Measurements from ENCODE around the gene MBNL1. TPM values are rescaled to one million over a fixed set of nuclear protein-coding genes. Genes with fewer than 3 reads are reported as not detected.
"Not testable (repeated sequence)": the region's sequence is repeated elsewhere in the genome, so short reads cannot be mapped to it uniquely, and the experiment has no call there.

Gene MBNL1
- total RNA-seq, 1 experiment from 2014 or later = 11.1 TPM

DNA sequence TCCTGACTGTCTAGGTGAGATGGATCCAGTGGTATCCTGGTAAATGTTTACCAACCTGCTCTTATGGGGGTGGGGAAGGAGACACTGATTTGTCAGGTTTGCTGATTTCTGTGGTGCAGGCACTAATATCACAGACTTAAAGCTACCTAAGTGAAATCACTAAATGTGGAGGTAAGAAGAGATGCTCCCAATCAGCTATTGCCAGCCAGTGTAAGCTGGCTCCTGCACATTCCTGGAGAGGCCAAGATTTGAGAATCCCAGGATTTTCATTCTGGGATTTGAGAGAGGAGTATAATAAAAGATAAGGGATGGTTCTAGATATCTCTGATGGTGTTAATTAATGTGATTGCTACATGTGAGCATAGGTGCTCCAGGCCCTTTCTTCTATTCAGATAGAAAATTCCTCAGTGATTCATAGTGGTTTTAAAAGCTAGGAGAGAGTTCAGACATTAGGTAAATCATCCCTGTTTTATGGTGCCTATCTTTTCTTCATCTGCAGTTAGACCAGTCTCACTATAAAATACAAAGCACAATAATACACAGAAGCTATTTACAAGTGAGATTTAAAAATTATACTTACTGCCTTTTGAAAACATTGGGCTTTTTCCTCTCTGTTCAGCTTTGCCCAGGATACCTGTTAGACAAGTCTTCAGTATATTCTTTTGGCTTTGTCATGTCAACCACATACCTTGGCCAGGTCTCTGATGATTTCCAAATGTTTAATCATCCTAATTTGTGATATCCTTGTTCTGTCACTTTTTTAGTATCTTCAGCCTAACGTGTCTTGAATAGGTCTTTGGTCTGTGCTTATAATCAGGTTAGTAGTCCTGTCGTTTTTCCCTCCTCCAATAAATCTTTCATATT is 90.9 kb downstream of the MBNL1 start:
- H3K27me3 ChIP-seq (ENCODE audit: control insufficient read depth, insufficient read depth, low read length) = no peaks in the 10 kb centered on the region
- H3K4me3 ChIP-seq (ENCODE audit: insufficient read depth, low read depth, low read length) = no peak overlapping the region
- no peak for DNase-seq
- no peaks in the 10 kb centered on the region for H3K36me3 ChIP-seq (replicated peaks; ENCODE audit: control insufficient read depth, insufficient read depth, low read length)

DNA sequence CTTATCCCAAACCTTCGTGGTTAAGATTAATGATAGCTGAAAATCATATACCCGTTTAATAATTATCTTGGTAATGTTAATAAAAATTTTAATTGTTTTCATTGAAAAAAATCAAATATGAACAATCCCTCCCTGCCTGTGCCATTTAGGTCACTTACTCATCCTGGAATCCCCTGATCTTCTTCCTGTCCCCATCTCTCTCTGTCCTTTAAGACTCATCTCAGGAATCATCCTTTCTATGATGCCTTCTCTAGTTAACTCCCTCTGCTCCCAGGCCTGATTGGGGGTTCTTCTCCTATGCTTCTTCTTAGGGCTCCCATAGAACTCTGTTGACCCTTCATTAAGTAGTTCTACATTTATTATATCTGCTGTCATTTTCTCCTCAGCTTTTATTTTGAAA is 91.6 kb downstream of the MBNL1 start:
- no peaks in the 10 kb centered on the region for H3K27me3 ChIP-seq (ENCODE audit: control insufficient read depth, insufficient read depth, low read length)
- no peak for DNase-seq
- H3K36me3 ChIP-seq (replicated peaks; ENCODE audit: control insufficient read depth, insufficient read depth, low read length) = no peaks in the 10 kb centered on the region
- no peak overlapping the region for H3K4me3 ChIP-seq (ENCODE audit: insufficient read depth, low read depth, low read length)

- no peak for DNase-seq
- Histone ChIP-seq H3K36me3 (replicated peaks; ENCODE audit: control insufficient read depth, insufficient read depth, low read length) (no peaks in the 10 kb centered on the region), H3K27me3 (ENCODE audit: control insufficient read depth, insufficient read depth, low read length) (no peaks in the 10 kb centered on the region), H3K4me3 (ENCODE audit: insufficient read depth, low read depth, low read length) (no peak overlapping the region)
Observed at GRCh38 chr3:152360966-152361365, 92.2 kb downstream of the MBNL1 start.

DNA sequence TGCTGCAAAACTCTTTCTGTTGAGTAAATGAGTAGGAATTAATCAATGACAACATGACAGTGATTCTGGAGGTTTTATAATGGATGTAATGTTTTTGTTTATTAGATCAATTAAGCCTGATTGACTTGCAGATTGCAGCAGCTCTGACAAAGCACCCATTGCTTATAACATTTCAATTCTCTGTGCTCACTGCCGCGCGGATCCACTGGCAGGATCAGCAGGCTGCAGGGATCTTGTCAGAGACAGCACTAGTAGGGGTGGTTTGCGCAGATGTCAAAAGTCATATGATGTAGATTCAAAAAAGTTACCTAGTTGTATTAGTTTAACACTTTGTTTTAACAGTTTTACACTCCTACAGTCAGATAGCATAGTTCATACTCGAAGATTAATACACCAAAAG is 93.4 kb downstream of the MBNL1 start:
- Histone ChIP-seq H3K27me3 (ENCODE audit: control insufficient read depth, insufficient read depth, low read length) (no peaks in the 10 kb centered on the region), H3K36me3 (replicated peaks; ENCODE audit: control insufficient read depth, insufficient read depth, low read length) (no peaks in the 10 kb centered on the region), H3K4me3 (ENCODE audit: insufficient read depth, low read depth, low read length) (no peak overlapping the region)
- no peak for DNase-seq

- DNase-seq = no peak
- no peaks in the 10 kb centered on the region for H3K36me3 ChIP-seq (replicated peaks; ENCODE audit: control insufficient read depth, insufficient read depth, low read length)
- no peak overlapping the region for H3K4me3 ChIP-seq (ENCODE audit: insufficient read depth, low read depth, low read length)
- H3K27me3 ChIP-seq (ENCODE audit: control insufficient read depth, insufficient read depth, low read length) = no peaks in the 10 kb centered on the region
Observed at GRCh38 chr3:152364237-152364636, 95.5 kb downstream of the MBNL1 start.

DNA sequence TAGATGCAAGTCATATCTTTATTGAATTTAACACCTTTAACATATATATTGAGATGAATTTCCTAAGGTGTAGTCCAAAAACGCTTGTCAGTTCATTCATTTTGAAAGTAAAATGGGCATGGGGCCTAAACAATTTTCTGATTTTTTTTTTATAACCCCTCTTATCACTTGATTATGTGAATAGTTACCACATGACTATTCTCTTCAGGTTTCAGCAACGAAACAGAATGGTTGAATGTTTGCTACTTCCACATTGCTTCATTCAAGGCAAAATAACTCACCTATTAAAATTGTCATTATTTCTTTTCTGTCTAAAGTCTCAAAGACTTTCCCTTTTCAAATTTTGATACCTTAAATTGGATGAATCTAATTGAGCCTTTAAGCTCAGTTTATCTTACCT is 96.4 kb downstream of the MBNL1 start:
- Histone ChIP-seq H3K36me3 (replicated peaks; ENCODE audit: control insufficient read depth, insufficient read depth, low read length) (no peaks in the 10 kb centered on the region), H3K27me3 (ENCODE audit: control insufficient read depth, insufficient read depth, low read length) (no peaks in the 10 kb centered on the region)

GRCh38 chr3:152365766-152366593 is 97.3 kb downstream of the MBNL1 start:
- no peak overlapping the region for H3K4me3 ChIP-seq (ENCODE audit: insufficient read depth, low read depth, low read length)
- H3K27me3 ChIP-seq (ENCODE audit: control insufficient read depth, insufficient read depth, low read length) = no peaks in the 10 kb centered on the region
- DNase-seq = no peak
- H3K36me3 ChIP-seq (replicated peaks; ENCODE audit: control insufficient read depth, insufficient read depth, low read length) = no peaks in the 10 kb centered on the region

More for the DNA sequence above, 96.4 kb downstream of the MBNL1 start:
- H3K4me3 ChIP-seq (ENCODE audit: insufficient read depth, low read depth, low read length) = no peak overlapping the region
- DNase-seq = no peak

DNA sequence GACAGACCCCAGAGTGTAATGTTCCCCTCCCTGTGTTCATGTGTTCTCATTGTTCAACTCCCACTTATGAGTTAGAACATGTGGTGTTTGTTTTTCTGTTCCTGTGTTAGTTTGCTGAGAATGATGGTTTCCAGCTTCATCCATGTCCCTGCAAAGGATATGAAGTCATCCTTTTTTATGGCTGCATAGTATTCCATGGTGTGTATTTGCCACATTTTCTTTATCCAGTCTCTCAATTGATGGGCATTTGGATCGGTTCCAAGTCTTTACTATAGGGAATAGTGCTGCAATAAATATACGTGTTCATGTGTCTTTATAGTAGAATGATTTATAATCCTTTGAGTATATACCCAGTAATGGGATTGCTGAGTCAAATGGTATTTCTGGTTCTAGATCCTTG is 98.5 kb downstream of the MBNL1 start:
- not testable (repeated sequence) for H3K27me3 ChIP-seq (ENCODE audit: control insufficient read depth, insufficient read depth, low read length); H3K36me3 ChIP-seq (replicated peaks; ENCODE audit: control insufficient read depth, insufficient read depth, low read length); H3K4me3 ChIP-seq (ENCODE audit: insufficient read depth, low read depth, low read length); DNase-seq

GRCh38 chr3:152372633-152373032 is 103.9 kb downstream of the MBNL1 start:
- H3K27me3 ChIP-seq (ENCODE audit: control insufficient read depth, insufficient read depth, low read length); H3K4me3 ChIP-seq (ENCODE audit: insufficient read depth, low read depth, low read length); H3K36me3 ChIP-seq (replicated peaks; ENCODE audit: control insufficient read depth, insufficient read depth, low read length); DNase-seq: not testable (repeated sequence)

DNA sequence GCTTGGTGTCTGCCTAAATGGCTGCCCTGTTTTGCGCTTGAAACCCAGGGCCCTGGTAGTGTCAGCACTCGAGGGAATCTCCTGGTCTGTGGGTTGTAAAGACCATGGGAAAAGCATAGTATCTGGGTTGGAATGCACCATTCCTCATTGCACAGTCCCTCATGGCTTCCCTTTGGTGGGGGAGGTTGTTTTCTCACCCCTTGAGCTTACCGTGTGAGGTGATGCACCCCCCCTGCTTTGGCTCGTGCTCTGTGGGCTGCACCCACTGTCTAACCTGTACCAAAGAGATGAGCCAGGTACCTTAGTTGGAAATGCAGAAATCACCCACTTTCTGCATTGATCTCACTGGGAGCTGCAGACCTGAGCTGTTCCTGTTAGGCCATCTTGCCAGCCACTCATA is 104.7 kb downstream of the MBNL1 start:
- DNase-seq = no peak
- Histone ChIP-seq H3K36me3 (replicated peaks; ENCODE audit: control insufficient read depth, insufficient read depth, low read length) (no peaks in the 10 kb centered on the region), H3K27me3 (ENCODE audit: control insufficient read depth, insufficient read depth, low read length) (no peaks in the 10 kb centered on the region), H3K4me3 (ENCODE audit: insufficient read depth, low read depth, low read length) (no peak overlapping the region)

GRCh38 chr3:152374262-152374990 is 105.7 kb downstream of the MBNL1 start:
- H3K4me3 ChIP-seq (ENCODE audit: insufficient read depth, low read depth, low read length) = no peak overlapping the region
- DNase-seq = no peak

GRCh38 chr3:152375546-152375945 is 106.8 kb downstream of the MBNL1 start:
- Histone ChIP-seq H3K27me3 (ENCODE audit: control insufficient read depth, insufficient read depth, low read length) (no peaks in the 10 kb centered on the region), H3K4me3 (ENCODE audit: insufficient read depth, low read depth, low read length) (no peak overlapping the region), H3K36me3 (replicated peaks; ENCODE audit: control insufficient read depth, insufficient read depth, low read length) (no peaks in the 10 kb centered on the region)
- DNase-seq = no peak

More at GRCh38 chr3:152374262-152374990, 105.7 kb downstream of the MBNL1 start:
- H3K27me3 ChIP-seq (ENCODE audit: control insufficient read depth, insufficient read depth, low read length) = no peaks in the 10 kb centered on the region
- no peaks in the 10 kb centered on the region for H3K36me3 ChIP-seq (replicated peaks; ENCODE audit: control insufficient read depth, insufficient read depth, low read length)

DNA sequence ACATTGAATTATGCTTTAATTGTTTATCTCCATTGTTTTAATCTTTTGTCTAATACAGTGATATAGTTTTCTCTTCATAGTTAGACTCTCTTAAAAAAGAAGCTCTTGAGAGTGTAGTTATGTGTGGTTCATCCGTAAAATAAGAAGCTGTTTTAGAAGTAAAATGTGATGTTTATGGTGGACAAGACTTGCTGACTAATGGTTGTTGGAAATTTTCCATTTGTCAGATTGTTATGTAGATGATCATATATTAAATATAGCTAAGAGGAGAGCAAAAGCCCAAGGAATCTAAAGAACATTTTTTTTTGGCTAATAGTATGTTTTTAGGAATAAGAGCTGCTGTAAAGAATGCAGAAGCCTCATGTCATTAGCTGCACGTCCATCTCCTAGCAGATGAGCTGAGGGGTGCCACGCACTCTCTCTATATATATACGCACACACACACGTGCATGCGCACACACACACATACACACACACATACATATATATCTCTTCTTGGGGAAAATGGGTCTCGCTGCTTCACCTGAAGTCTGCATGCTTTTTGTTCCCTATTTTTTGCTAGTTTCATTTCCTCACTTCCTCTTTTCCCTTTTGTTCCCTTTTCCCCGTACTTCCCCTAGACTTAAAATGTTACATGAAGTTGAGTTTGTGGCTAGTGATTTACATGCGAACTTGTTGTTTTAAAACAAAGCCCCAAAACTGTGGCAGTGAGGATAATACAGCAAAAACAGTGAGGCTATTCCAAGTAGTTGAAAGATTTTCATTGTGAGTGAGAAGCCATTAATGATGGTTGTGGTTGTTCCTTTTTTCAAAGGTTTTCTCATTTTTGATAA is 107.8 kb downstream of the MBNL1 start:
- no peak for DNase-seq
- H3K36me3 ChIP-seq (replicated peaks; ENCODE audit: control insufficient read depth, insufficient read depth, low read length) = no peaks in the 10 kb centered on the region
- H3K27me3 ChIP-seq (ENCODE audit: control insufficient read depth, insufficient read depth, low read length) = no peaks in the 10 kb centered on the region
- H3K4me3 ChIP-seq (ENCODE audit: insufficient read depth, low read depth, low read length) = no peak overlapping the region

- Histone ChIP-seq H3K4me3 (ENCODE audit: insufficient read depth, low read depth, low read length) (no peak overlapping the region), H3K27me3 (ENCODE audit: control insufficient read depth, insufficient read depth, low read length) (no peaks in the 10 kb centered on the region), H3K36me3 (replicated peaks; ENCODE audit: control insufficient read depth, insufficient read depth, low read length) (no peaks in the 10 kb centered on the region)
- no peak for DNase-seq
Observed at GRCh38 chr3:152377184-152377570, 108.4 kb downstream of the MBNL1 start.
